H1 (cell line): ENCODE data around the gene TSHZ2. TPM values are rescaled to one million over a fixed set of nuclear protein-coding genes. Genes with fewer than 3 reads are reported as not detected.

ENCODE experiments used
- KDM1A ChIP-seq: fragments of 200-600, 300-600 bp; sonication (generic); IDR thresholded peaks from 2 replicates; pipeline ENCODE4 v1.7.1; 2016; ENCODE audit warnings: mild to moderate bottlenecking, low read length, borderline replicate concordance
- polyA plus RNA-seq, 7 experiments: library from polyadenylated mRNA; depleted of rRNA in 3 of 7; stranded (reverse) in 5 of 7; unstranded in 2 of 7; fragments of >200 nt in 5 of 7; fragments of 200-250 nt in 2 of 7; gene quantifications; 1 replicate in 5 of 7; 2 replicates in 1 of 7; 4 replicates in 1 of 7; pipeline versions ENCODE4 v1.2.1 to v1.2.3, GENCODE V29; 2011 to 2013; ENCODE audit warnings: missing spikeins in 2 of 7, mixed read lengths in 2 of 7
- total RNA-seq: library from RNA; stranded (reverse); fragmentation: NEBNext Ultra II Directional; extraction: Animal tissue kit (Norgen Biotek cat#: 25700); gene quantifications from 2 replicates; pipeline ENCODE4 v1.2.1, GENCODE V29; 2021

The TSHZ2 gene
- total and polyA plus RNA-seq, 2 of the 8 experiments (the other 6 are each of a cell fraction or from before 2014, with no cell fraction given): 0.14 to 0.30 TPM

DNA sequence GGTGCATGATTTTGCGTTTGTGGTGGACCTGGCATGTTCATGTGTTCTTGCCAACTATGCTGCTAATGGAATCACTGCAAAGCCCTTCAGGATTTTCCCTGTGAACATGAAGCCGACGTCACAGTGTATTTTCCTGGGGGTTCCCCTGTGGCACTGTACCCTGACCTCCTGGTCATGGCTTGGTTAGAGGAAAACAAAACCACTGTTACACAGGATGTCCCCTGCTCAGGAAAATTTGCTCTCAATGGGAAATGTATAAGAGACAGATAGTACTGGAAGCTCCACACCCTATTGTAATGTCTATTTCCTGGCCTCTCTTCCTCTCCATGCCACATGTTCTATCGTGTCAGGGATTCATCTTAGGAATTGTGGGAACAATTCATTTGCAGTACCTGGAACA, 19.7 kb downstream of the TSHZ2 start (continued):
- TF ChIP-seq KDM1A: no peak
